ENCODE measurements around the gene PIGBOS1. TPM values are rescaled to one million over a fixed set of nuclear protein-coding genes. Genes with fewer than 3 reads are reported as not detected.

Gene PIGBOS1
- total RNA-seq: 16.5 TPM

GRCh38 chr15:55318588-55319494, at the start of gene PIGBOS1, which contains the start of gene PIGB:
TSS of gene PIGBOS1 (minus strand) at chr15:55319123. CDS start at chr15:55317792, 1,331 bp downstream.
TSS of gene PIGB (plus strand) at chr15:55319222. CDS start at chr15:55319251, 29 bp downstream.

GRCh38 chr15:55289746-55290527, 29.0 kb downstream of the PIGBOS1 start, which contains the start of gene RAB27A:
TSS of gene RAB27A (minus strand) at chr15:55289813. CDS start at chr15:55234934, 54,879 bp downstream.

Other genes starting within 250 kb of the PIGBOS1 start
- gene RSL24D1, start 122.2 kb downstream of the PIGBOS1 start, total RNA-seq: 81.0 TPM
- 26.5 TPM for gene RAB27A, start 29.3 kb downstream of the PIGBOS1 start, total RNA-seq
- gene PIGB, start 99 bp upstream of the PIGBOS1 start, total RNA-seq: 9.1 TPM
- gene CCPG1, start 89.2 kb upstream of the PIGBOS1 start, total RNA-seq: 65.0 TPM
- 1.8 TPM for gene PIERCE2, start 89.4 kb upstream of the PIGBOS1 start, total RNA-seq
- 8.9 TPM for gene DNAAF4, start 189.1 kb upstream of the PIGBOS1 start, total RNA-seq

Data from camera-type eye (tissue), 1 donor.